Renal pelvis (tissue), 4 donors: ENCODE data around the gene KLK1. TPM values are rescaled to one million over a fixed set of nuclear protein-coding genes. Genes with fewer than 3 reads are reported as not detected.

Experiments
- DNase-seq: peaks from one replicate; pipeline ENCODE4 v3.0.0-alpha.2; 2013
- polyA plus RNA-seq, 3 donors: library from polyadenylated mRNA; unstranded; fragments of 120-200 nt; gene quantifications; one replicate each; pipeline ENCODE4 v1.2.1, GENCODE V29; 2013; ENCODE audit not compliant: insufficient read length in 3 of 3

The KLK1 gene
- polyA plus RNA-seq, 3 donors, result 1.2 to 1.7 (median 1.3) TPM

DNA sequence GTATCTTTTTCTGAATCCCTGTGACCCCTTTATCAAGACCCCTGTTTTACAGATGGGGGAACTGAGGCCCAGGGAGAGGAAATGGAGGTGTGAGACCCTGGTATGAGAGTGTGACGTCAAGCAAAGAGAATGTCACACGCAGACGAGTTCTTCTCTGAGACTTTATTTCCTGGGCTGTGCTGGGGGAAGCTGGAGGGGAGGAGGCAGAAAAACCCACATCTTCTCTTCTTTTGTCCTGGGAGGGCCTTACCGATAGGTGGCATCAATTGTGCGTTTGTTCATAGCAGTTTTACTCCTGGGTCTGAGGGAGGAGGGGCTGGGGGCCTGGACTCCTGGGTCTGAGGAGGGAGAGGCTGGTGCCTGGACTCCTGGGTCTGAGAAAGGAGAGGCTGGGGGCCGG, 14.7 kb upstream of the KLK1 start:
- DNase-seq, result no peak

- no peak for DNase-seq
These were observed 13.7 kb upstream of the KLK1 start for GRCh38 chr19:50837300-50837699.

DNA sequence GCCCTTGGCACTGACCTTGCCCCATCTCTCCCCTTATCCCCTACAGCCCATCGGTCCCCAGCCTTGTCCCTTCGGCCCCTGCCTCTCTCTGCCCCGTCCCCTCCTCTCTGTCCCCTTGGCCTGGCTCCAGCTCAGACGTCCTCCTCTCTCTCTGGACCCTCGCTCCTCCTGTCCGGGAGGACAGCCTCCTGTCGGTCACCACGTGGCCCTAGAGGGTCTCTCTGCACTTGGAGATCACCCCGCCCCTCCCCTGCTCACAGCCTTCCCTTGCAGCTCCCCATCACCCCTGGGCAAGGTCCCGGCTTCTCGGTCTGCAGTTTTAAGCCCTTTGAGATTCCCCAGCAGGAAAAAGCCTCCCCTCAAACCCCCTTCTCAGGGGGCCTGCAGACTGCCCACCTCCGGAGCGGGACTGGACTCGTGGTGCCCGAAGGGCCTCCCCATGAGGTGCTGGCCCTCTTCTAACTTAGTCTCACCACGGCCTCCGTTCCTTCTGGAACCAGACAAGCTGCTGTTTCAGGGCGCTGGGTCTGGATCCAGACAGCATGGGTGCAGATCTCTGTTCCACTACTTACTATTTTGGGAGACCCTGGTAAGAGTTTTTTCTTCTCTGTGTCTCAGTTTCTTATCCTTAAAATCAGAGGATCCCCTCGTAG, 13.1 kb upstream of the KLK1 start:
- DNase-seq, result no peak

- peak; percentile 74 for DNase-seq
These were observed 12.4 kb upstream of the KLK1 start for GRCh38 chr19:50835785-50836542.

DNA sequence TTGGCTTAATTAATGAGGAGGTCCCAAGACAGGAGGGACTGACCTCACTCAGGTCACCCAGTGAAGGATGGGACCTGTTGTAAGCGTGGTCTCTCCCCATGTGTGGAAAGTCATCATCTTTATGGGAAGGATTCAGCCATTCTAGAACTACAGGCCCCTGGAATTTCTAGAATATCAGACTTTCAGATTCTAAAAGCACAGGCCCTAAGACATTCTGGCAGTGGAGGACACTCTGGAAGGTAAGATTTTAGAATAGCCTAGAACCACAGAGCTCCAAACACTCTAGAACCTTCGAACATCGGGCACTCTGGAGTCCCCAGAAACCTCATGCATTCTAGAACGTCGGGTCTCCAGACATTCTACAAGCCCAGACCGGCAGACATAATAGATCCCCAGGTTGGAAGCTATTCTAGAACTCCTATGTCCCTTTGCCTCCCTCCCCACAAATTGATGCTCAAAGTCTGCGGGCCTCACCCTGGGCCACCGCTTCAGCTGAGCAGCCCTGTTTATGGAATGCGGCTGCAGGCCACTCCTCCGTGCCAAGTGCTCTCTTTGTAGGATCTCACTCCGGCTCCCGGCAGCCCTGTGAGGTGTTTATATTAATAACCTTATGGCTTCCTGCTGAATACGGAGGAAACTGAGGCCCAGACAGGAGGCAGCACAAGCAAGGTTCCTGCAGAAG, 11.7 kb upstream of the KLK1 start:
- no peak for DNase-seq

- no peak for DNase-seq
These were observed 10.2 kb upstream of the KLK1 start for GRCh38 chr19:50833802-50834167.

GRCh38 chr19:50833117-50833801, 9.7 kb upstream of the KLK1 start, which contains the start of gene KLK15:
Gene KLK15, minus strand, starts transcription at chr19:50833574. Its CDS starts 2,082 bp downstream, at chr19:50831492.
- no peak for DNase-seq

DNA sequence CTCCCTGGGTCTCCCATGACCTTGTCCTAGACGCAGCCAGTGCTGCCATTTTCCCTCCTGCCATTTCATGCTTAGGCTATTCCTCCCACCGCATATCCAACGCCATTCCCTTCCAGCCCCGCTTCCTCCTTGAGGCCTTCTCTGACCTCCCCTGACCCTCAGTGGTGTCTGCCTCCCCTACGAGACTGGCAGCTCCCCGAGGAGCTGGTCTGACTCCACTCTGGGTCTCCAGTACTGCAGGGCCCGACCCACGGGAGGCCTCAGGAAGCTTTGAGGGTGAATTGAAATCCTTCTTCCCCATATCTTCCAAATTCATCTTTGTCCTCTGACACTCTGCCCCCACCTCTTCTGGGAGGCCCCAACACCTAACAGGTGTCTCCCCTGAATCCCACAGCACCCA, 9.1 kb upstream of the KLK1 start:
- DNase-seq, result no peak

- no peak for DNase-seq
These were observed 7.4 kb upstream of the KLK1 start for GRCh38 chr19:50831026-50831396.

DNA sequence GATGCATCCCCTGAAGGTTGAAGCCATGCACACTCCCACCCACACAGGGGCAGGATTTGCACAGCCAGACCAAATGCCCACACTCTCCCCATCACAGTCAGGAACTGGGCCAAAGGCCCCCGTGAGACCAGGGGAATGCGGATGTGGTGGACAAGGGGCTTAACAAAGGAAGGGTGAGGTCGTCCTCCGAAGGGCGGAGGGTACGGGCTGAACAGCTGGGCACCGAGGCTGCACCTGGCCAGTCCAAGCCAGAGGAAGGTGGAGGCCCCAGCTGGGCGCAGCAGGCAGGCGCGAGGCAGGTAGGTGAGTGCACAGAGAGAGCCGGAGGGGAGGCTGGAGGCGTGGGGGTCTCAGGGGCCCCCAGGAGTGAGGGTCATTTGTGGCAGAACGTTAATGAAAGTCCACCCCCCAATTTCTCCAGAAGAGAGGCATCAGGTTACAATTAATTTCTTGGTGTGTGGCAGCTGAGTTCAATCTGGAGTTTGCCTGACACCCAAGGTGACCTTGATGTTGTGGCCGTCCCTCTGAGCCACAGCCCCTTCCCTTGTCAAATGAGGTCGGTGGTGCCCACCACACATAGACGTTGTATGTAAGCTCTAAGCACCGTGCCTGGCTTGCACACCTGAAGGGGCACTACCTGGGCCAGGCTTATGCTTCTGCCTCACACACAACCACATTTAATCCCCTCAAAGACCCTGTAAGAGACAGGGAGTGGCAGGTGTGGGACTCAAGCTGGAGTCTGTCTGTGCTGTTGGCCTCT, 6.9 kb upstream of the KLK1 start:
- no peak for DNase-seq

- DNase-seq, result no peak
These were observed 6.2 kb upstream of the KLK1 start for GRCh38 chr19:50829801-50830200.

DNA sequence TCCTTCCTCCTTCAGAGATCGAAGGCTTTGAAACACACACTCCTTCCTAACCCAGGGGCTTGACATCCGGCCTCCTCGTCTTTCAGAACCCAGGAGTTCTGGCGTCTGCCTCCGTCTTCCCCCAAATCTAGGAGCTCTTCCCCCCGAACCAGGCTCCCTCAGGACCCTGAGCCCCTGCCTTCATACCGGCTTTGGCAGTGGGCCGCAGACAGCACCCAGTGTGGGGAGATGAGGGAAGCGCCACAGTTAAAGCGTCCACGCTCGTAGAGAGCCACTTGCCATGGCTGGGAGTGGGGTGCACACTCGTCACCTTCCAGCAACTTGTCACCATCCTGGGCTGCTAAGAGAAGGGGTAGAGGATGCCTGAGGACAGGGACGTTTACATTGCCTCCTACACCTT, 3.9 kb upstream of the KLK1 start:
- no peak for DNase-seq

- no peak for DNase-seq
These were observed 3.1 kb upstream of the KLK1 start for GRCh38 chr19:50826492-50827240.

DNA sequence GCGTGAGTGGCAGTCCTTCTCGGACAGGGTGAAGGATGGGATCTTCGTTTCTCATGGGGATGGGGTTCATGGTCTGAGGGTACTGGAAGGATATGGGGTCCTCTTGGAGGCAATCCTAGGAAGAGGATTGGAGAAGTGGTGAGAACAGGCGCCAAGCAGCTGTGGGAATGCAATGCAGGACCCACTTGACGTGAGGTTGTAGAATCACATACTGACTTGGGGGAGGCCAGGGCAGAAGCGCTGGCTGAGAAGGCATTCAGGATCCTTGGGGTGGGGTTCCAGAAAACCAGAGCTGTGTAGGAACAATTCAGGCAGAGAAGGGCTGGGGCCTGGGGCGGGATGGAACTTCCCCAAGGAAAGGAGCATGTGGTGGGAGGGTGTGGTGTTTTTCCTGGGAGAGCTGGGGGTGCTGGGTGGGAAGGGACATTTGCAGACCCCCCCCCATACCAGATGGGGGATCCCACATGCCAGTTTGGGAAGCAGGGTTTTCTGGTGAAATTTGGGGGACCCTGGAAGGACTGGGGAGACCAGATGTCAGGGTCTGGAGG, 852 bp downstream of the KLK1 start:
- DNase-seq, result no peak

GRCh38 chr19:50821622-50822021, 2.0 kb downstream of the KLK1 start:
- DNase-seq, result no peak

DNA sequence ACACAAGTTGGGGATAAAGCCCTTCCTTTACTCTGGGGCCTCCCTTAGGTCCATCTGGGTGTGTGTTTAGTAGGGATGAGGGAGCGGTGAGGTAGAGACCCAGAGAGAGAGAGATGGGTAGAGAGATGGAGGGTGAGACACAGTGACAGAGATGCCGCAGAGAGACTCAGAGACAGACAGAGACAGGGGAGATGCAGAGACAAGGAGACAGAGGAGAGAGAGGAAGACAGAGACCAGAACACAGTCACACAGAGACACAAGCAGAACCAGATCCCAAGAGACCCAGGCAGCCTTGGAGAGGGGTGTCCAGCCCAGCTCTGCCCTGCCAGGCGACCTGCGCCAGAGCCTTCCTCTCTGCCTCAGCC, 2.4 kb downstream of the KLK1 start:
- DNase-seq, result no peak

GRCh38 chr19:50820549-50821247, 2.9 kb downstream of the KLK1 start:
- DNase-seq, result no peak

DNA sequence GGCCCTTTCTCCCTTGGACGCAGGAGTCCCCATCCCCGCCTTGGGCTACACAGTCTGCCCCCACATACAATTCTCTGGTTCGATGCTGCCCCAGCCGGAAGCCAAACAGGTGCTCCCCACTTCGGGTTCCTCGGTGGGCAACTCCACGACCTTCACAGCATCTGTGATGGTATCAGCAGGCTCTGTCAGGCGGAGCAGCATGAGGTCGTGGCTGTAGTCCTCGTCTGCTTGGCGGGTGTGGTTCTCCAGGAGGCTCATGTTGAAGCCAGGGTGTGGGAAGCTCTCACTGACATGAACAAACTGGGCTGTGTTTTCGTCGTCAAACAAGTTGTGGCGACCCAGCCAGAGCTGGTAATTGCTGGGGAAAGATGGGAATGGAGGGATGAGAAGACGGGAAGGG, 3.5 kb downstream of the KLK1 start:
- DNase-seq, result no peak

GRCh38 chr19:50819636-50820035, 4.0 kb downstream of the KLK1 start:
- no peak for DNase-seq

DNA sequence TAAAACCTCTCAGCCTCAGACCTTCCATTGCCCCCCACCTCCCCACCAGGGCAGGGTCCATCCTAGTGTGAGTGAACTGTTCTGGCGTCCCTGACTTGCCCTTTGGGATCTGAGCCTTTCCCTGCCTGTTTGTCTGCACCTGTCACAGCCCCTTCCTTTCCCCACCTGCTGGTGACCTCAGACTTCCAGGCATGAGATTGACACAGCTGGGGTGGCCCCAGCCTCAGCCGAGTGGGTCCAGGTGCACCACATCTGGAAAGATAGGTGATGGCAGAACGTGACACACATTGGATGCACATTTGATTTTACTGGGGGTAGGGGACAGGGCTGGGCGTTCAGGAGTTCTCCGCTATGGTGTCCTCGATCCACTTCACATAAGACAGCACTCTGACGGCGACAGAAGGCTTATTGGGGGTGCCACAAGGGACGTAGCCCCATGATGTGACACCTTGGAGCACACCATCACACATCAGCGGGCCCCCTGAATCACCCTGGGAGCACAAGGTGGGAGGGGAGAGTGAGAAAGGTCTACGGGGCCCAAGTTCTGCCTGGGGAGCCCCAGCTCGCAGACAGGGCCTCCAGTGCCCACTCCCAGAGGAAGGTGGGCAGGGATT, 4.6 kb downstream of the KLK1 start:
- DNase-seq, result no peak
